ENCODE measurements around the gene ASB4.

The ASB4 gene

DNA sequence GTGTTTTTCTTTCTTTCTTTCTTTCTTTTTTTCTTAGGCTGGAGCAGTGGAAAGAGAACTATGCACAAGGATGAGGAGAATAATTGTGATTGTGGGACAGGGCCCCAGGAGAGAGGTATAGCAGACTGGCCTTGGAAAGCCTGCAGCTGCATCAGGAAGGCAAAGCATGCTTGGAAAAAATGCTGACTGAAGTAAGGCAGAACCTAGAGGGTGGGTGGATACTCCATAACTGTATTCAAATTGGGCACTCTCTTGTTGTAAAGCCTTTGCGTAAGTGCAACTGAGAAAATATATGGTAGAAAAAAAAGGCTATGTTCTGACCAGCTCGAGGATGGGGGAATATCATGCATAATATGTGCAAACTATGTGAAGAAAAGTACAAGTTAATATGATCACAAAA, 71.0 kb downstream of the ASB4 start:
- no peak for DNase-seq

GRCh38 chr7:95558864-95559263, 73.1 kb downstream of the ASB4 start:
- no peak for DNase-seq

GRCh38 chr7:95560674-95561073, 74.9 kb downstream of the ASB4 start:
- no peak for DNase-seq

- no peak for DNase-seq
Observed at GRCh38 chr7:95569720-95570119, 84.0 kb downstream of the ASB4 start.

DNA sequence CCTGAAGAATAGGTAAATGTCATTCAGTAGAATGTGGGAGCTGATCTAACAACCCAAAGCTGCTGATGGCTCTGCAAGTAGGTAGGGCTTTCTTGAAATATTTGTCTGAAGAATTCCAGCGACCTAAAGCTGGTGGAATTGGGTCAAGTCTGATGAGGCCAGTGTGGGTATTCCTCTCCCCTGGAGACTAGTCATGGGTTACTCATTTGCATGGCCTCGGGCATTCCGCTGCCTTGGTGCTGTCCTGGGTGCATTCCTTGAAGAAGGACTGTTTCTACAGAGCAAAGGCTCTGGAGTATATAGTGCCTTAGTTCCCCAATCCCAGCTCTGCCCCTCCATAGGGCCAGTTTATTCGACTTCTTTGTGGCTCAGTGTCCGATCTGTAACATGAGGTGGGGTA, 91.4 kb downstream of the ASB4 start:
- no peak for DNase-seq

DNA sequence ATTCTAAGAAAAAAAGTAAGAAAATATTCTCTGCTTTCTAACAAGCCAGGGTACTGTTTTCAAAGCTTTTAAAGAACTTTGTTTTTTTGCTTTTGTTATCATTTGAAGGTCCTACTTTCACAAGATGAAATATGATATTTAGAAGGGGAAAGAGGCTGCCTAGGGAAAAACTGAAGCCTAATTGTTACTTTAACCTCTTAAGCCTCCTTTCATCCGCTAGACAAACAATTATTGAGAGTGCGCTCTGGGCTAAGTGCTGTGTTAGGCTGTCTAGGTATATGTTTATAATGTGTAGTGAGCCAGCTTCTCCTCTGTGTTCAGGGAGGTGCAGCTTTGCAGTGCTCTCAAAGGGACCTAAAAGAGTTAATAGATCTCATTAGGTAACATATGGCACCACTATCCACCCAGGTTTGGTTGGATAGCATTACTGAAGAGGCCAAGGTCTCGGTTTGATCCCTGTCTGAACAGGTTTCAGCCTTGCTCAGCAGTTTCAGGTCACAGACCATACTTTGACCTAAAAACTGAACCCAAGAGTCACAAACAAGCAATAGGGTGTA, 92.6 kb downstream of the ASB4 start:
- DNase-seq, result no peak

DNA sequence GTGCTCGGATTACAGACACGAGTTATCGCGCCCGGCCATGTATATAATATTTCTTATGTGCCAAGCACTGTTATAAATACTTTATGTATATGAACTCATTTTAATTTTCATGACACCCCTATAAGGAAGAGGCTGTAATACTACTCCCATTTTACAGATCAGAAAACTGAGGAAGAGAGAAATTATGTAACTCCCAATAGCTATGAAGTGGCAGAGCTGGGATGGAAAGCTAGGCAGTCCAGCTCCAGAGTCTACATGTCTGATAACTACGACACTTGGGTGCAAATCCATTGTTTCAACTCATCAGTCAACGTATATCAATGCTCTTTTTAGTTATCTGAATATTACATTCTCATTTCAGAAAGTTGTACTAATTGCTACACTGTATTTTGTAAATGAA, 93.6 kb downstream of the ASB4 start:
- DNase-seq, result no peak

- no peak for DNase-seq
Observed at GRCh38 chr7:95581467-95581866, 95.7 kb downstream of the ASB4 start.

- DNase-seq, result no peak
Observed at GRCh38 chr7:95582578-95583293, 97.0 kb downstream of the ASB4 start.

- DNase-seq, result no peak
Observed at GRCh38 chr7:95583834-95584621, 98.3 kb downstream of the ASB4 start.

DNA sequence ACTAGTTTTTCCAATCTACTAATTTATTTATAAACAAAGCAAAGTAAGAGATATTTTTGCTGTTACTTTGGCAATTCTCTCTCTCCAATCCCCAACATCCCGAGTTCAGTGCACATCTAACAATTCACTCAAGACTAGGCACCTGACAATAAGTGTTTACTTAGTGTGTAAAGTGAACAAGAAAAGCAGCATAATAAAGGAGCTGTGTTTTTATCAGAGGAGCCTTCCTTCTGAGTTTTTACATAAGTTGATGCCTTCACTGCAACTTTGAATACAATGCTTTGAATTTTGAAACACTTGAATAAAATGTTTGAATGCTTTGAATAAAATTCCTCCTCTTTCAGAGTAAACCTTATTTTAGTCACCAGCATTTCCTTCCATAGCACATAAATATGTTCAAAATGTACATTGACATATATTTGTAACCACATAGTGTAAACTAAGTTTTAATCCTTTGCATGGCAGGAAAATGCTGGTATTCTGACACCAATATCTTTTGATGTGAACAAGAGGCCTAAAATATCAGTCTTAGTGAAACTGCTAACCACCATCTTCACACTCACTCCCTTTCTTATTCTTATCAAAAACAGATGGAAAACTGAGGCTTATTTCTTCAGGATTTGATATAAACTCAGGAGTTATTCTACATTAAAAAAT, 99.2 kb downstream of the ASB4 start:
- DNase-seq, result no peak

DNA sequence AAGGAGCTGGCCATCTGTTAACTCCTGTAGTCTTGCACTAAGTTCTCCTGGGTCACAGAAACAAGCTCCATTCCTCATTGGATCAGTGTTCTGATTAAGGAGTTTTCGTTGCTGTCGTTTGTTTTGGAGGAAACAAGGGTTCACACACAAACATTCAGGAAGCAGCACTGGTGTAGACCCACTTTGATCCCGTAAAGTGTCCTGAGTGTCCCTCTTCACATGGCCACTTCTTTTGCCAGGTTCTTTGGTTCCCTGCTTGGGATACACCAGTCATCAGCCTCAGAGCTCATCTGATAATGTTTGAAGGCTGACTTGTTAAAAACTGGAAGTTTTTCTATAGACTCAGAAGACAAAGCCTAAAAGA, 99.7 kb downstream of the ASB4 start:
- no peak for DNase-seq

GRCh38 chr7:95586951-95587301, 101.2 kb downstream of the ASB4 start:
- no peak for DNase-seq

DNA sequence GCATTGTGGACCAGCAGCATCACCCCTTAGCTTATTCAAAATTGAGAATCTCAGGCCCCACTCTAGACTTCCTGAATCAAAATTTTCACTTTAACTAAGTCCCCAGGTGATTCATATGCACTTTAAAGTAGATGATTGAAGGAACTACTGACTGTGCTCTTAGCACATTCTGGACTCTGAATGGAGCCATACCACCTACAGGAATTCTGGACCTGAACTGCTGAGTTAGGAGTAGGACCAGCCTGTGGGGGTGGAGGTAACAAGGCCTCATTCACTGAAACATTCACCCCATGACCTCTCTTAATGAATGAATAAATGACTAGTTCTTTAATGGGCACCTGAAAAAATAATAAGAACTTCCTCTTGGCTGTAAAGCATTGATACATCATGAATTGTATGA, 103.3 kb downstream of the ASB4 start:
- no peak for DNase-seq

DNA sequence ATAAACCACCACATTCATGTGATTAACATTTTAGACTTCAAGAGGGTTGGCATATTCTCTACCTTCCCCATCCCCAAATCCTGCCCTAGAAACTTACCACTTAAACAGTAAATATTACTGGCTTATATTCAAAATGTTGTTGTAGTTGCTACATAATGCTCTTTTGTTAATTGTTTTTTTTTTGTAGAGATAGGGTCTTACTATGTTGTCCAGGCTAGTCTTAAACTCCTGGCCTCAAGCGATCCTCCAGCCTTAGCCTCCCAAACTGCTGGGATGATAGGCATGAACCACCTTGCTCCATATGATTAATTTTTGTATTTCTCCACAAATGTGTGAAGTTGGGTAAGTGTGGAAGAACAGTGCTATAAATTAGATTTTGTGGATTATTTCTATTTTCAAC, 104.0 kb downstream of the ASB4 start:
- DNase-seq, result no peak
